MM.1S (cell line): ENCODE data around the gene PLSCR4.

Experiments used
- CTCF ChIP-seq: fragments of 300-600 bp; sonication (generic); IDR thresholded peaks from 2 replicates; pipeline ENCODE4 v1.5.1; 2016; ENCODE audit warnings: antibody characterized with exemption, low read length, mixed read lengths
- EZH2phosphoT487 ChIP-seq: fragments of 300-600 bp; sonication (generic); IDR thresholded peaks from 2 replicates; pipeline ENCODE4 v1.6.1; 2018; ENCODE audit warnings: antibody characterized with exemption, low read length

GRCh38 chr3:146279951-146280350, 29.0 kb upstream of the PLSCR4 start:
- TF ChIP-seq CTCF (no peak), EZH2phosphoT487 (no peak)
